Choroid plexus epithelial cell (primary cell): Measurements from ENCODE around the gene NPAS2.

ENCODE experiments used
- DNase-seq: peaks from one replicate; pipeline ENCODE4 v3.0.0-alpha.2; 2010; ENCODE audit warnings: low read depth
- H3K4me3 ChIP-seq: 2 replicates; pipeline ENCODE4 v1.5.1; 2011; ENCODE audit warnings: low read depth, mild to moderate bottlenecking, control low read depth, low read length, moderate library complexity
- TF ChIP-seq, protein P1 (sequence below): conservative IDR thresholded peaks from 2 replicates; pipeline ENCODE4 v1.5.1; 2011; ENCODE audit warnings: low read depth, mild to moderate bottlenecking, control low read depth, inconsistent platforms, low read length, moderate library complexity

NPAS2 gene

DNA sequence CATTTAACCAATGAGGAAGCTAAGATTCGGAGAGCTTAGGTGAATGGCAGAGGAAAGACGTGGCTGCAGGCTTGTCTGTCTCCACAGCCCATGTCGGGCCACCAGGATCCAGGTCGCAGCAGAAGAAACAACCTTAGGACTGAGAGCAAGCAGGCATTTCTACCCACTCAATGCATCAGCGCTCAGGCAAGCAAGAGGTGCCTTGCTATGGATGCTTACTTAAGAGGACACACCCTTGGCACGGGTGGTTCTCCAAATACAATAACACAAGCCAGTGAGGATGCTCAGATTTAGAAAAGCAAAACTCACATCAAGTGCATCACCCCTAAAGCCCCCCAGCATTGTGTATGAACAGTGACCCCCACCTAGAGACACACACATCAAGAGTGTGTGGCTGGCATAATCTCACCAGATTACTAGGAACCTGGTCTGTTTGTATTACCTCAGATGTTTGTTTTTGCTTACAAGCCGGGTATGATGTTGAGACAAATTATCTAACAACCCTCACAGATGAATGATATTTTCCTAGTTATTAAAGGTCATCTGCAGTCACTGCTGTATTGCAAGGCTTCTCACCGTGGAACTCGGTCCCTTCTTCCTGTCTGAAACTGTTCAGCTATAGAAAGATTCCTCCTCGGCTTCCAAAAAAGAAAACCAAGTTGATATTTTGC lies 34.2 kb upstream of the NPAS2 start:
- no peak for DNase-seq
- H3K4me3 ChIP-seq = no peak overlapping the region
- TF ChIP-seq, protein P1, sequence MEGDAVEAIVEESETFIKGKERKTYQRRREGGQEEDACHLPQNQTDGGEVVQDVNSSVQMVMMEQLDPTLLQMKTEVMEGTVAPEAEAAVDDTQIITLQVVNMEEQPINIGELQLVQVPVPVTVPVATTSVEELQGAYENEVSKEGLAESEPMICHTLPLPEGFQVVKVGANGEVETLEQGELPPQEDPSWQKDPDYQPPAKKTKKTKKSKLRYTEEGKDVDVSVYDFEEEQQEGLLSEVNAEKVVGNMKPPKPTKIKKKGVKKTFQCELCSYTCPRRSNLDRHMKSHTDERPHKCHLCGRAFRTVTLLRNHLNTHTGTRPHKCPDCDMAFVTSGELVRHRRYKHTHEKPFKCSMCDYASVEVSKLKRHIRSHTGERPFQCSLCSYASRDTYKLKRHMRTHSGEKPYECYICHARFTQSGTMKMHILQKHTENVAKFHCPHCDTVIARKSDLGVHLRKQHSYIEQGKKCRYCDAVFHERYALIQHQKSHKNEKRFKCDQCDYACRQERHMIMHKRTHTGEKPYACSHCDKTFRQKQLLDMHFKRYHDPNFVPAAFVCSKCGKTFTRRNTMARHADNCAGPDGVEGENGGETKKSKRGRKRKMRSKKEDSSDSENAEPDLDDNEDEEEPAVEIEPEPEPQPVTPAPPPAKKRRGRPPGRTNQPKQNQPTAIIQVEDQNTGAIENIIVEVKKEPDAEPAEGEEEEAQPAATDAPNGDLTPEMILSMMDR = no peak

DNA sequence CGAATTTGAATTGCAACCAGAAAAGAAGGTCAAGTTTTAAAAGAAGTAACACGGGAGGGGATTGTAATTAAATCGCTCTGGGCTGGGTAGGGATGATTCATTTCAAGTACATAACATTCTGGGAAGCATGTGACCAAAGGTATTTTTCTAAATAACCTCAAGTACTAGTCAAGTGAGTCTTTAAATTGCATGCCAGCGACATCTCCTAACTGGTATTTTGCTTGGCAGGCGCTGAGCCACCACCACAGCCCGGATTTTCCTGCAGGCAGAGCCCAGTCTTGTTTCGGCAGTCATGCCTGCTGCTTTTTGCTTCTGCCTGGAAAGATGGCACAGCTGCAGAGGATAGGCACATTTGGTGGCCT lies 33.7 kb upstream of the NPAS2 start:
- no peak overlapping the region for H3K4me3 ChIP-seq

DNA sequence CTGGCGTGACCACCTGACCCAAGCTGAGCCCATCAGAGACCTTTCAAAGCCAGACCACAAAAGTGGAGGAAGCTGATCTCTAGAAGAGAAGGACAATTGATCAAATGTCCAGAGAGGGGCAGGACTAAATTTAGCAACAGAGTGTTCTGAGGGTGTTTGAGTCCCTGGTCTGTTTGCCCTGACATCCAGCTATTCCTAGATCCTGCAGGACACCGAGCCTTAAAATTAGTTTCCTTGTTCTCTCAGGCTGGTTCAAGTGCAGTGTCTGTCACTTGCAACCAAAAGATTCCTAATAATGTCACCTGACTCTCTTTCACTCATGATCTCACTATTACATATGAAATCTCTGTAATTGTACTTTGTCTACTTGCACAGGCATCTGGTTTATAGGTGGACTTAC lies 33.0 kb upstream of the NPAS2 start:
- DNase-seq = no peak
- H3K4me3 ChIP-seq = no peak overlapping the region
- TF ChIP-seq, protein P1 = no peak

More for the DNA sequence above, 33.7 kb upstream of the NPAS2 start:
- peak; percentile 81 for DNase-seq
- TF ChIP-seq, protein P1 = no peak

DNA sequence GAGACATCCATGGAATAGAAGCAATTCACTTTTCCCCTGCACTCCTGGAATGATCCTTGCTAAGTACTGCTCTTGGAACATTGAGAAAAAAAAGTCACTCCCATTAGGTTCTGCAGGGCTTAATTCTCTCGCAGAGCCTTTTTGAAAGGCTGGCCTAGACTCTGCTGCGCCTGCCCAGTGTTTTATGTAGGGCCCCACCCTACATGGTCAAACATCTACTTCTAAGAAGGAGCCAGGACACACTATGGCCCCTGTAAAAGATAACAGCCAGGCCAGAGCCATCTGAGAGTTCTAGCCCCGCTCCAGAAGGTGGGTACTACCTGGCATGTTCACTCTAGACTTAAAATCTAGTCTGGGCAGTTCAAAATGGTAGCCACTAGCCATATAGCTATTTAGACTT lies 30.6 kb upstream of the NPAS2 start:
- no peak for DNase-seq
- H3K4me3 ChIP-seq = no peak overlapping the region
- TF ChIP-seq, protein P1 = no peak

DNA sequence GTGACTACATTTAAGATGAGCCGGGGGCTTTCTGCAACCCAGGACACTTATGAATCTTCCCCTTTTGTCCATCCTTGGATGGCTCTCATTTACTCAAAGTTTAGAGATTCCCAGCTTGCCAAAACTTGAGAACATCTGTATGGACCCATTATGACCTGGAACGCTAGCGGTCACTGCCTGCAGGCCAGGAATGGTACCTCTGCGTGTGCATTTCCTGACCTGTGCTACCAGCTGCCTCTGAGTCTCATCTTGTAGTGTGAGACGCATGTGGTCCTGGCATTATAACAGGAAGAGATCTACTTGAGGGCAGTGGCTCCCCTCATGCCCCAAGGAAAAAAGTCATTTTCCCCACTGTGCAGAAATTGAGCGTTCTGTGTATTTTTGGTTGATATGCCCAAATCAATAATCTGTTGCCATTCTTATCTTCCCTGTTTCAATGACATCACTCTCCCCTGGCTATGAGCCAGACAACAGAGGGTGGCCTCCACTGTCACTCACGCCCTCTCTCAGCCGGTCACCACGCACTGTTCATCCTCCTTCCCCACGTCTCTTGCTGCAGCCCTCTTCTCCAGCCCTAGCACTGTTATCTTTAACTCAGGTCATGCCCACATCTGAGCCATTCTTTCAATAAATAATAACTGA lies 28.5 kb upstream of the NPAS2 start:
- no peak for DNase-seq
- H3K4me3 ChIP-seq = no peak overlapping the region
- TF ChIP-seq, protein P1 = no peak

DNA sequence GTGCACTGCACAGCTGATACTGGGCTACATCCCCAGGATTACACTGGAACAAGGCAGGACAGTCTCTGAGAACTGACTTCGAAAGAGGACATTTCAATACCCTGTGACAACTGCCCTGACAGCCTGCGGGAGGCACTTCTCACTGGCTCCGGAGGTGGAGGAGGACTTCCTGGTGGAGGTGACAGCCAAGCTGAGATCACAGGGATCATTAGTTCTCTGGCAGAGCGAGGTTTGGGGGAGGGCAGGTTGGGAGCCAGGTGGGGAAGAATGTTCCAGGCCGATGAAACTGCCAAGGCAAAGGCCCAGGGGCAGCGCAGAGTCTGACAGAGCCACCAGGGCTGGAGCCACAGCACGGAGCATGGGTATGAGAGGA lies 28.0 kb upstream of the NPAS2 start:
- H3K4me3 ChIP-seq = no peak overlapping the region
- TF ChIP-seq, protein P1 = no peak
- DNase-seq = no peak

DNA sequence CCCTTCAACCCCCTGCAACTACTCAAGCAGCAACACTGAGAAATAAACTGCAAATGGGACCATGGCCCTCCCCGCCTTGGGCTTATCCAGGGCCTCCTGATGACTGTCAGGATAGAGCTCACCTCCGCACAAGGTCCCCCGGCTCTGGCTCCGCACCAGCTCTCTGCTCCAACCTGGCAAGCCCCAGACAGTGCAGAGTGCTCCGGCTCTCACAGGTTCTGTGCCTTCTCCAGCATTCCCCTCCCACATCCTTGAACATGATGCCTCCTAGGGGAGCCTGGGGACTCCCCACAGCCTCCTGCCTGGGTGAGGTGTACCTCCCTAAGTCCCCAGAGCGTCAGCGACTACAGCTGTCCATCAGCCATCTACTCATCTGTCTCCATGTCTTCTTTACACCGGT lies 26.7 kb upstream of the NPAS2 start:
- TF ChIP-seq, protein P1 = no peak
- no peak for DNase-seq
- no peak overlapping the region for H3K4me3 ChIP-seq
